Left hindlimb (tissue), 1 donor: ENCODE results near the gene CERK.
A peak's percentile ranks its signal among the peaks of the same experiment; 100 is the strongest.
"Not testable (repeated sequence)": the region's sequence is repeated elsewhere in the genome, so short reads cannot be mapped to it uniquely, and the experiment has no call there.

Experiments
- DNase-seq: peaks from one replicate; pipeline ENCODE4 v3.0.0-alpha.2; 2018

CERK gene

DNA sequence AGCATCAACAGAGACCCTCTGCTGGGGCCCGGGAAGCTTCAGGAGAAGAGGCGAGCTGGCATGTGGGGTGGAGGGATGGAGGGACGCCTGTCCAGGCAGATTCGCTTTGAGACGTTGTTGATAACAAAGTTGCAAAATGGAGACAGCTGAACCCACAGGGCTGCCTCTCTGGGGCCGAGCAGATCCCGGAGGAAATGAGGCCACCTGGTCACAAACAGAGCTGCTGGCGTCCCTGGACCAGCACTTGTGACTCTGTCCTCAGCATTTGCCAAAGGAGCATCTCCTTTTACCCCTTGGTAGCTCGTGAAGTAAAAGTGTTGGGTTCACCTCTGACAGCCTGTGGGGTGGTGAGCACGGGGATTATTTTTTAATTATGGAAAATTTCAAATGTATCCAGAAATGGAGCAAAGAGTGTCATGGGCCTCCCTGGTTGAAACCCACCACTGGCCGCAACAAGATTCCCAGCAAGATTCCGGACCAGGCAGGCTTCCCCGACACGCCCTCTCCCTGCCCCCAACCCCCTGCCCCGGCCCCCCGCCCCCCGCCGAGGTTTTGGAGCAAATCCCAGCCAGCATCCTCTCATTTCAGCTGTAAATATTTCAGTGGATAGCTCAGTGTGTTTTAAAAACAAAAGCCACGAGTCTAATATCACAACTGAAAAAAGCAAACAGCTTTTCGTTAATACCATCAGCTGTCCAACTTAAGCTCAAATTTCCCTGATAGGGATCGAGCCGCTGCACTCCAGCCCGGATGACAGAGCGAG, 97.6 kb downstream of the CERK start:
- no peak for DNase-seq

DNA sequence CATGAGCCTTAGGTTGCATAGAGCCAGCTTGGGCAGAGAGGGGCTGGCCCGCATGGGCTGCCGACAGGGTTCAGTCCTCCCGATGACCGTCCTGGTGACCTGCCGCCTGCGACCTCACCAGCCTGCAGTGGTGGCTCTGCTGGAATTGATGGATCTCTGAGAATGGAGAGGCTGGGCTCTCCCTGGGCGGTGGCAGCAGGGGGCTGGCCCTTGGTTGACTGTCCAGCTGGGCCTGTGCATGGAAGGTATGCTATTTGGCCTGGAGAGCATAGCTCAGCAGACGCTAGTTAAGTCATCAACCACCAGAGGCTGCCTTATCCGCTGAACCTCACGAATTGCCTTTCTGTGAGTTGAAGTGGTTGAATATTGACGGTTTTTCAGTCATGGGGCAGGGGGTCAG, 98.2 kb downstream of the CERK start:
- no peak for DNase-seq

DNA sequence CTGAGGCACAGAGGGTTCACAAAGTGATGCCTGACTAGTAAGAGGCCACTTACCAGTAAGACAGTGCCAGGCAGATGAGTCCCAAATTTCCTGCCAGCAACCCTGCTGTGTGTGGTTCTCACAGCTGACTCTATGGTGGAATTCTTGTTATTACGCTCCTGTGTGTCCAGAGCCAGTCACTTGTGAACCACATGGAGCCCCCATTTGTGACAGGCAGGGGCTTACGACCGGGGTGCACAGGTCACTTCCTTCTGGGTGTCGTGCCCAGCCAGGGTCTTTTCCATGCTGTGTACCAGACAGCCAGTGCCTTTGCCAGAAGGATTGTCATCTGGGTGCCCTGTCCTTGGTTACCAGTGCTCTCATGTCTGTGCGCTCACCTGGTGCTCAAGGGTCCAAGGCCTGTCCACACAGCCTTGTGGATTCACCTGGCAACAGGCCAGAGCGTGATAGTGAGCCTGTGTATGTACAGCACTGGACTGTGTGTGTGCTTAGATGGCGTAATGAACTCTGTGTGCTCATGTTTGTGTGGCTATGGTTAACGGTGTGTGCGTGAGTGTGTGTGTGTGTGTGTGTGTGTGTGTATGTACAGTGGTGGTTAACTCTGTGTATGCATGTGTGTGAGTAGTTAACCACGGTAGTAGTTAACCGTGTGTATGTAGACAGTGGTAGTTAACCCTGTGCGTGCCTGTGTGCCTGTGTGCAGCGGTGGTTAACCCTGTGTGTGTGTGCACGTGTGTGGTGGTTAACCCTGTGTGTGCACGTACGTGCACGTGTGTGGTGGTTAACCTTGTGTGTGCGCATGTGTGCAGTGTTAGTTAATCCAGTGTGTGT, 99.2 kb downstream of the CERK start:
- DNase-seq: no peak

DNA sequence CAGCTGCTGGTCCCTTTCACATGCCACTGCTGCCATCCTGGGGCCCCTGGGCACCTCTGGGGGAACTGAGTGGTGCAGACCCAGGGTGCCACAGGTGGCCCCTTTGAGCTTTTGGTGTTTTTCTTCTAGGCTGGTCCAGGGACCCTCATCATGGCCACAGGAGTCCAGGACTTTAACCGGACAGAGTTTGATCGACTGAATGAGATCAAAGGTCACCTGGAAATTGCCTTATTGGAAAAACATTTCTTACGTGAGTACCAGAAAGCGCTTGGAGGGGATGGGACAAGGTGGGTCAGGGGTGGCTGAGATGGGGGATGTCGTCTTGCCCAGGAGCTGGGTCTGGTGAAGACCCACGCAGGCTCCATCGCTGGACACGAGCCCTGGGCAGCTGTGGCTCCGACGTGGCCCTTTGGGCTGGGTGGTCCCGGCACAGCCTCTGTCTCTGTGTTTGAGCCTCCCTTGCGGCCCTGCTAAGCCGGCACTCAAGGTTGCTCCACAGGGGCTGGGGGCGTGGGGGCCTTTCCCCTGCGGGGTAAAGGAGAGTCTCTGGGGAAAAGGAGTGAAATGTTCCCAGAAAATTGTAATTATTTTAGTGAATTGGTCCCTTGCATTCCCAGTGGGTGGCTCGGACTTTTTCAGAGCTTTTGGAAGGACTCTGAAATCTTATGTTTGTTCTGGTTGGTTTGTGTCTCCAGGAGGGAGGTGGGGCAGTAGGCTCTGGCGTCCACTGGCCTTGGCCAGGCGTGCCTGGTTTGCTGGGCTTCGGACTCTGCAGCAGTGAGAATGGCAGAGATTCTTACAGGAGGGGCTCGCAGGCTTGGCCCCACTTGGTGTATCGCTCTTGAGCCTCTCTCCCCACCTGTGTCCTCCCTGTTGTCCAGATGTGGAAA, 100.1 kb downstream of the CERK start:
- DNase-seq: no peak

DNA sequence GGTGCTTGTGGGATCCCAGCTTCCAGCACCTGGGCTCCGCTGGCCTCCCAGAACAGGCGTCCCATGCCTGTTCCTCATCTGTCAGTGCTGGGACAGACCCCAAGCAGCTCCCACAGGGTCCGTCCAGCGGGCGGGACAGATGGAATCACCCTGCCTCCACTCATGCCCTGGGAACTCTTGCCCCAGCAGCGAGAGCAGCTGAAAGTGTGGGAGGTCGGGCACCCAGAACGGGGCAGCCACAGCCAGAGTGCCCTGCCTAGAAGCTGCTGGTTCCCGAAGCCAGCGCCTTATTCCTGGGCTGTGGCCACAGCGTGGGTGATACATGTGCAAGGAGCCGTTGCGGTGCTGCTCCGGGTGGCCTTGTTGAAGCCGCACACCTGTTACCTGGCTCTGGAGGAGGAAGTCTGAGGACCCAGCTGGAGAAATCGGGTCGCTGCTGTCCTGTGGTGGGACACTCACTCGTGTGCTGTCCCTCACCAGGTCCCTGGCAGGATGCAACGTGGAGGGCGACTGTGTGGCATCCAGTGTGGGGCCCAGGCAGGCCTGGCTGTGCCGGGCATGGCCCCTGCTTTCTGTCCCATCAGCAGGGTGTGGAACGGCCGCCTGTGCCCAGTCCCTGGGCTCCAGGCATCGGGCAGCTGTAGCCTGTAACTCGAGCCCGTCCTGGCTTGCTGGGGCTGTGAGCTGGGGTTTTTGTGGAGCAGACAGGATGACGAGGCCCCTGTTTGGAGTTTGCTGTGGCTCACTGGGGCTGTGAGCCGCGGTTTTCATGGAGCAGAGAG, 101.6 kb downstream of the CERK start:
- peak; percentile 67 for DNase-seq

DNA sequence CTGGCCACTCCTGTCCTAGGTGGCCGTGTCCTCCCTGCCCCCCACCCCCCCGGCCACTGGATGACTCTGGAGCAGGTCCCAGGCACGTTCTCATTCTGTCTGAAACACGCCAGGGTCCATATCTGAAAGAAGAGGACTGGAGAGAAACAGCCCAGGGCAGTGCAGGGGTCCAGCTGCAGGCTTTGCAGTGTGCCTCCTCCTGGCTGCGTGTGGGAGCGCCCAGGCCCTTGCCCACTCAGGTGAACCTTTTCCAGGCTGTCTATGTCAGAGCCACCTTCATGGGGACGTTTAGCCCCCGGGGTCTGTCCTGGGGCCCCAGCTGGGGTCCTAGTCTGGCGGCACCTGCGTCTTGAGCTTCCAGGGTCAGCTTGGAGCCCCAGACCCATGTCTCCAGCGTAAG, 102.3 kb downstream of the CERK start:
- no peak for DNase-seq

DNA sequence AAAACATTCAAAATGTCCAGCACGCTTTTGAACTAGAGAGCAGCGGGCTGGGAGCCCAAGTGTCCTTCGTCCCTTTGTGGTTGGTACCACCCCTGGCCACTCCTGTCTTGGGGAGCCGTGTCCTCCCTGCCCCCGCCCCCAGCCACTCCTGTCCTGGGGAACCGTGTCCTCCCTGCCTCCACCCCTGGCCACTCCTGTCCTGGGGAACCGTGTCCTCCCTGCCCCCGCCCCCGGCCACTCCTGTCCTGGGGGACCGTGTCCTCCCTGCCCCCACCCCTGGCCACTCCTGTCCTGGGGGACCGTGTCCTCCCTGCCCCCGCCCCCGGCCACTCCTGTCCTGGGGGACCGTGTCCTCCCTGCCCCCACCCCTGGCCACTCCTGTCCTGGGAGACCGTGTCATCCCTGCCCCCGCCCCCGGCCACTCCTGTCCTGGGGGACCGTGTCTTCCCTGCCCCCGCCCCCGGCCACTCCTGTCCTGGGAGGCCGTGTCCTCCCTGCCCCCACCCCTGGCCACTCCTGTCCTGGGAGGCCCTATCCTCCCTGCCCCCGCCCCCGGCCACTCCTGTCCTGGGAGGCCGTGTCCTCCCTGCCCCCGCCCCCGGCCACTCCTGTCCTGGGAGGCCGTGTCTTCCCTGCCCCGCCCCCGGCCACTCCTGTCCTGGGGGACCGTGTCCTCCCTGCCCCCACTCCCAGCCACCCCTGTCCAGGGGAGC, 102.9 kb downstream of the CERK start:
- not testable (repeated sequence) for DNase-seq
